Stimulated activated memory B cell treated with anti-CD40 and anti-IgM and Interleukin-4, amounts not matched to agents 10 μg/mL and 1 μg/mL and 100 μg/mL, for 72 hours (primary cell): ENCODE data around the gene MAGED2.
"Not testable (repeated sequence)": the region's sequence is repeated elsewhere in the genome, so short reads cannot be mapped to it uniquely, and the experiment has no call there.

Experiments
- ATAC-seq: fragments of 150-1000 bp; cut with Tn5 transposase; 2 replicates; pipeline ENCODE4 v1.10.0; 2021
- H3K27ac Mint-ChIP-seq: one replicate; pipeline ENCODE4 v1.8.0; 2022; ENCODE audit warnings: mild to moderate bottlenecking, mixed read lengths
- H3K27me3 Mint-ChIP-seq: one replicate; pipeline ENCODE4 v1.8.0; 2022; ENCODE audit warnings: mixed read lengths
- H3K36me3 Mint-ChIP-seq: one replicate; pipeline ENCODE4 v1.8.0; 2022; ENCODE audit warnings: mixed read lengths
- H3K4me1 Mint-ChIP-seq: one replicate; pipeline ENCODE4 v1.8.0; 2022; ENCODE audit warnings: mixed read lengths
- H3K4me3 Mint-ChIP-seq: one replicate; pipeline ENCODE4 v1.8.0; 2022; ENCODE audit warnings: mild to moderate bottlenecking, moderate library complexity, mixed read lengths
- H3K9me3 Mint-ChIP-seq: one replicate; pipeline ENCODE4 v1.8.0; 2022; ENCODE audit warnings: mixed read lengths

Gene MAGED2

GRCh38 chrX:54842607-54843006, 35.1 kb downstream of the MAGED2 start:
- no peak for ATAC-seq
- H3K4me3 Mint-ChIP-seq, result no peak overlapping the region
- H3K27me3 Mint-ChIP-seq, result peaks cover 16% of the 10 kb centered on the region
- no peaks in the 10 kb centered on the region for H3K36me3 Mint-ChIP-seq
- H3K9me3 Mint-ChIP-seq, result peaks cover 2% of the 10 kb centered on the region
- H3K4me1 Mint-ChIP-seq, result no peaks in the 10 kb centered on the region
- no peak overlapping the region for H3K27ac Mint-ChIP-seq

GRCh38 chrX:54843050-54843449, 35.5 kb downstream of the MAGED2 start:
- peaks cover 12% of the 10 kb centered on the region for H3K27me3 Mint-ChIP-seq
- no peaks in the 10 kb centered on the region for H3K4me1 Mint-ChIP-seq
- H3K27ac Mint-ChIP-seq, result no peak overlapping the region
- ATAC-seq, result no peak
- H3K36me3 Mint-ChIP-seq, result no peaks in the 10 kb centered on the region
- H3K9me3 Mint-ChIP-seq, result peaks cover 2% of the 10 kb centered on the region
- H3K4me3 Mint-ChIP-seq, result no peak overlapping the region

- not testable (repeated sequence) for H3K9me3 Mint-ChIP-seq
These were observed 40.2 kb downstream of the MAGED2 start for GRCh38 chrX:54847700-54848099.

GRCh38 chrX:54865208-54865607, 57.7 kb downstream of the MAGED2 start:
- Mint-ChIP-seq H3K36me3 (no peaks in the 10 kb centered on the region), H3K9me3 (peaks cover 10% of the 10 kb centered on the region), H3K27me3 (peaks cover 7% of the 10 kb centered on the region), H3K27ac (no peak overlapping the region), H3K4me3 (no peak overlapping the region), H3K4me1 (peaks cover 8% of the 10 kb centered on the region)
- no peak for ATAC-seq

More at GRCh38 chrX:54847700-54848099, 40.2 kb downstream of the MAGED2 start:
- H3K36me3 Mint-ChIP-seq, H3K4me1 Mint-ChIP-seq, H3K27ac Mint-ChIP-seq, H3K27me3 Mint-ChIP-seq, H3K4me3 Mint-ChIP-seq, ATAC-seq: not testable (repeated sequence)
